Suprapubic skin (tissue), 3 donors: ENCODE data around the gene CDH4.

Experiments
- EP300 ChIP-seq: sonication (generic); formaldehyde crosslinking; IDR thresholded peaks from one replicate; pipeline ENCODE4 v1.6.1; 2017; ENCODE audit warnings: antibody characterized with exemption
- POLR2A ChIP-seq, 2 donors: fragments of 450-650 bp; IDR thresholded peaks; one replicate each; pipeline ENCODE4 v1.6.1; 2017; ENCODE audit warnings: antibody characterized with exemption in 2 of 2, mild to moderate bottlenecking in 2 of 2, moderate library complexity in 2 of 2
- TF ChIP-seq, protein P1 (sequence below), 2 donors: fragments of 200-600 bp in 1 of 2; fragments of 450-650 bp in 1 of 2; sonication (generic) in 1 of 2; IDR thresholded peaks; one replicate each; pipeline ENCODE4 v1.5.1; 2016 to 2019; ENCODE audit warnings: antibody characterized with exemption in 2 of 2, mild to moderate bottlenecking in 1 of 2, moderate library complexity in 1 of 2

DNA sequence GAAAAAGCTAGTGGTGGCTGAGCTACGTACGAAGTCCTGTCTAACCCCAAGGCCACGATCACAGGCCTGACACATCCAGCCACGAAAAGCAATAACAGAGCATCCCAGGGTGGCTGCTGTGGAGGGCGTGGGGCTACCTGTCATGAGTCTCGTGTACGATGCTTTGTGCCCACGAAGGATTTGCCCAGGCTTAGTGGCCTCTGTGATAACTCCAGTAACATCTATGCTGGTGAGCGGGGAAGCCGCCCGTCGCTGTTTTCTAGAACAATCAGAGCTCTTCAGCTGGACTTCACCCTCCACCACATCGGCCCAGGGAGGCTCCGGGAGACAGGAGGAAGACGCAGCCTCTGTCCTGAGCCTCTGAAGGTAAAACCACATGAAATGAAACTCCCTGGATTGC, 563.1 kb downstream of the CDH4 start:
- TF ChIP-seq, protein P1, sequence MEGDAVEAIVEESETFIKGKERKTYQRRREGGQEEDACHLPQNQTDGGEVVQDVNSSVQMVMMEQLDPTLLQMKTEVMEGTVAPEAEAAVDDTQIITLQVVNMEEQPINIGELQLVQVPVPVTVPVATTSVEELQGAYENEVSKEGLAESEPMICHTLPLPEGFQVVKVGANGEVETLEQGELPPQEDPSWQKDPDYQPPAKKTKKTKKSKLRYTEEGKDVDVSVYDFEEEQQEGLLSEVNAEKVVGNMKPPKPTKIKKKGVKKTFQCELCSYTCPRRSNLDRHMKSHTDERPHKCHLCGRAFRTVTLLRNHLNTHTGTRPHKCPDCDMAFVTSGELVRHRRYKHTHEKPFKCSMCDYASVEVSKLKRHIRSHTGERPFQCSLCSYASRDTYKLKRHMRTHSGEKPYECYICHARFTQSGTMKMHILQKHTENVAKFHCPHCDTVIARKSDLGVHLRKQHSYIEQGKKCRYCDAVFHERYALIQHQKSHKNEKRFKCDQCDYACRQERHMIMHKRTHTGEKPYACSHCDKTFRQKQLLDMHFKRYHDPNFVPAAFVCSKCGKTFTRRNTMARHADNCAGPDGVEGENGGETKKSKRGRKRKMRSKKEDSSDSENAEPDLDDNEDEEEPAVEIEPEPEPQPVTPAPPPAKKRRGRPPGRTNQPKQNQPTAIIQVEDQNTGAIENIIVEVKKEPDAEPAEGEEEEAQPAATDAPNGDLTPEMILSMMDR (IDR thresholded peaks at IDR 0.05) = no peak
- TF ChIP-seq POLR2A (IDR thresholded peaks at IDR 0.05) (no peak), EP300 (no peak)
